GM23338 (cell line): ENCODE results near the gene WWOX. TPM values are rescaled to one million over a fixed set of nuclear protein-coding genes. Genes with fewer than 3 reads are reported as not detected.

Source experiments
- ATAC-seq: fragments of 200-7000 bp; cut with Tn5 transposase; 3 replicates; pipeline ENCODE4 v1.9.1; 2020
- DNase-seq: peaks from one replicate; pipeline ENCODE4 v3.0.0-alpha.2; 2015; ENCODE audit warnings: low spot score
- H2AFZ ChIP-seq: fragments of 200-600 bp; sonication (generic); 2 replicates; pipeline ENCODE4 v1.8.0; 2016; ENCODE audit warnings: antibody characterized with exemption, mild to moderate bottlenecking, moderate library complexity
- H3F3A ChIP-seq: fragments of 200-600 bp; sonication (generic); replicated peaks from 2 replicates; pipeline ENCODE4 v1.8.0; 2017; ENCODE audit warnings: antibody characterized with exemption, mixed run types, low read depth
- H3K27ac ChIP-seq: fragments of 200-600 bp; sonication (generic); 2 replicates; pipeline ENCODE4 v1.6.1; 2016; ENCODE audit warnings: low read depth
- H3K27me3 ChIP-seq: fragments of 200-600 bp; sonication (generic); 2 replicates; pipeline ENCODE4 v1.8.0; 2016; ENCODE audit warnings: mild to moderate bottlenecking, mixed run types, moderate library complexity; ENCODE audit not compliant: insufficient read depth
- H3K36me3 ChIP-seq: fragments of 200-600 bp; sonication (generic); 2 replicates; pipeline ENCODE4 v1.8.0; 2016; ENCODE audit warnings: mild to moderate bottlenecking; ENCODE audit not compliant: insufficient read depth
- H3K4me1 ChIP-seq: fragments of 200-600 bp; sonication (generic); 2 replicates; pipeline ENCODE4 v1.8.0; 2016; ENCODE audit warnings: mild to moderate bottlenecking, moderate library complexity; ENCODE audit not compliant: insufficient read depth
- H3K4me2 ChIP-seq: fragments of 200-600 bp; sonication (generic); 2 replicates; pipeline ENCODE4 v1.7.1; 2017; ENCODE audit warnings: mixed run types
- H3K4me3 ChIP-seq: fragments of 200-600 bp; sonication (generic); 2 replicates; pipeline ENCODE4 v1.6.1; 2016; ENCODE audit warnings: mixed run types
- H3K79me2 ChIP-seq: fragments of 200-600 bp; sonication (generic); replicated peaks from 2 replicates; pipeline ENCODE4 v1.8.0; 2017; ENCODE audit warnings: mild to moderate bottlenecking; ENCODE audit not compliant: insufficient read depth
- H3K9me2 ChIP-seq: fragments of 200-600 bp; sonication (generic); 2 replicates; pipeline ENCODE4 v1.8.0; 2017; ENCODE audit not compliant: insufficient read depth
- H4K20me1 ChIP-seq: fragments of 200-600 bp; sonication (generic); replicated peaks from 2 replicates; pipeline ENCODE4 v1.8.0; 2017; ENCODE audit warnings: mild to moderate bottlenecking; ENCODE audit not compliant: insufficient read depth
- H3K27ac Mint-ChIP-seq: 2 replicates; pipeline ENCODE4 v1.8.0; 2020; ENCODE audit warnings: inconsistent platforms, mild to moderate bottlenecking, moderate library complexity, mixed read lengths
- H3K27me3 Mint-ChIP-seq: 3 replicates; pipeline ENCODE4 v1.8.0; 2022; ENCODE audit warnings: low read depth, mild to moderate bottlenecking, moderate library complexity, mixed read lengths, inconsistent platforms; ENCODE audit not compliant: insufficient read depth, poor library complexity
- H3K36me3 Mint-ChIP-seq: 3 replicates; pipeline ENCODE4 v1.8.0; 2021; ENCODE audit warnings: low read depth, mild to moderate bottlenecking, inconsistent platforms, moderate library complexity, mixed read lengths
- H3K4me1 Mint-ChIP-seq: 3 replicates; pipeline ENCODE4 v1.8.0; 2020; ENCODE audit warnings: mild to moderate bottlenecking, inconsistent platforms, mixed read lengths
- H3K4me3 Mint-ChIP-seq: 3 replicates; pipeline ENCODE4 v1.8.0; 2021; ENCODE audit warnings: moderate library complexity, mild to moderate bottlenecking, inconsistent platforms, mixed read lengths
- H3K9me3 Mint-ChIP-seq: 3 replicates; pipeline ENCODE4 v1.8.0; 2020; ENCODE audit warnings: moderate library complexity, mild to moderate bottlenecking, inconsistent platforms, mixed read lengths
- CREB1 ChIP-seq: fragments of 250-450 bp; sonication (Bioruptor Pico); IDR thresholded peaks from 2 replicates; pipeline ENCODE4 v1.5.0; 2020; ENCODE audit warnings: low read depth, mild to moderate bottlenecking, moderate library complexity
- CTCF ChIP-seq, 2 experiments: fragments of 200-600 bp in 1 of 2; sonication (generic) in 1 of 2; conservative IDR thresholded peaks; 2 replicates each; pipeline versions ENCODE4 v1.5.1 to v1.6.1; 2016 to 2017; ENCODE audit warnings: antibody characterized with exemption in 2 of 2, low read depth in 2 of 2, mild to moderate bottlenecking in 2 of 2, moderate library complexity in 1 of 2
- ETS1 ChIP-seq: IDR thresholded peaks from 2 replicates; pipeline ENCODE4 v1.6.1; 2016; ENCODE audit warnings: antibody characterized with exemption
- EZH2 ChIP-seq: fragments of 200-600 bp; sonication (generic); IDR thresholded peaks from one replicate; pipeline ENCODE4 v1.8.0; 2017; ENCODE audit warnings: antibody characterized with exemption, mild to moderate bottlenecking, low read depth; ENCODE audit not compliant: unreplicated experiment
- EZH2phosphoT487 ChIP-seq: fragments of 200-600 bp; sonication (generic); IDR thresholded peaks from one replicate; pipeline ENCODE4 v1.8.1; 2018; ENCODE audit warnings: antibody characterized with exemption; ENCODE audit not compliant: unreplicated experiment
- NANOG ChIP-seq: IDR thresholded peaks from 2 replicates; pipeline ENCODE4 v1.6.1; 2016; ENCODE audit warnings: antibody characterized with exemption, borderline replicate concordance
- POLR2AphosphoS5 ChIP-seq: IDR thresholded peaks from 2 replicates; pipeline ENCODE4 v1.6.1; 2016; ENCODE audit warnings: antibody characterized with exemption, low read depth
- STAT1 ChIP-seq: IDR thresholded peaks from one replicate; pipeline ENCODE4 v1.6.1; 2016; ENCODE audit warnings: antibody characterized with exemption; ENCODE audit not compliant: unreplicated experiment
- ZNF114 ChIP-seq: fragments of 250-450 bp; sonication (Bioruptor Pico); IDR thresholded peaks from 2 replicates; pipeline ENCODE4 v1.5.0; 2020; ENCODE audit warnings: mild to moderate bottlenecking, moderate library complexity
- ZNF331 ChIP-seq: fragments of 250-450 bp; sonication (Bioruptor Pico); IDR thresholded peaks from 2 replicates; pipeline ENCODE4 v1.5.0; 2020; ENCODE audit warnings: low read depth, mild to moderate bottlenecking, moderate library complexity
- ZNF462 ChIP-seq: fragments of 250-450 bp; sonication (Bioruptor Pico); IDR thresholded peaks from 2 replicates; pipeline ENCODE4 v1.5.0; 2020; ENCODE audit warnings: mild to moderate bottlenecking, moderate library complexity
- polyA plus RNA-seq: library from polyadenylated mRNA; unstranded; fragments of >200 nt; fragmentation: Nextera tagmentation; extraction: Ambion mirVana; gene quantifications from 2 replicates; pipeline ENCODE4 v1.2.1, GENCODE V29; 2016
- total RNA-seq: library from RNA; depleted of rRNA; stranded (reverse); fragments of >200 nt; shearing (Covaris generic); gene quantifications from 2 replicates; pipeline ENCODE4 v1.2.3, GENCODE V29; 2014

The WWOX gene
- total and polyA plus RNA-seq, 2 experiments from 2014 or later: 10.0 to 19.3 TPM

GRCh38 chr16:79099716-79100115 lies 1000.3 kb downstream of the WWOX start (continued):
- TF ChIP-seq CTCF (conservative IDR thresholded peaks at IDR 0.05; ENCODE audit: low read depth in 2 of 2) (no peak), NANOG (no peak)

- H3K27ac Mint-ChIP-seq: no peak overlapping the region
- H4K20me1 ChIP-seq: no peaks in the 10 kb centered on the region
- no peaks in the 10 kb centered on the region for H3K9me3 Mint-ChIP-seq
- H3K9me2 ChIP-seq: peaks cover 5% of the 10 kb centered on the region; the same call in 1 of the 2 replicates
- H3K4me3 ChIP-seq: no peak overlapping the region
- no peaks in the 10 kb centered on the region for H3K36me3 ChIP-seq
- no peaks in the 10 kb centered on the region for H3F3A ChIP-seq
- H3K79me2 ChIP-seq: no peaks in the 10 kb centered on the region
- no peak overlapping the region for H3K4me2 ChIP-seq
- H3K27me3 ChIP-seq: no peaks in the 10 kb centered on the region
- peaks cover 48% of the 10 kb centered on the region for H3K4me1 Mint-ChIP-seq
- peaks cover 38% of the 10 kb centered on the region for H3K4me1 ChIP-seq
- H3K27me3 Mint-ChIP-seq: no peaks in the 10 kb centered on the region
- no peaks in the 10 kb centered on the region for H3K36me3 Mint-ChIP-seq
- no peak for DNase-seq
- no peak overlapping the region for H2AFZ ChIP-seq
- no peak overlapping the region for H3K27ac ChIP-seq
- H3K4me3 Mint-ChIP-seq: no peak overlapping the region
- ATAC-seq: no peak
- TF ChIP-seq ZNF114 (CRISPR knock-in tag): no peak
- TF ChIP-seq CREB1: no peak
- no peak for TF ChIP-seq STAT1
- no peak for TF ChIP-seq CTCF (conservative IDR thresholded peaks at IDR 0.05; ENCODE audit: low read depth in 2 of 2)
- TF ChIP-seq ZNF462 (CRISPR knock-in tag): no peak
- no peak for TF ChIP-seq NANOG
- TF ChIP-seq ZNF331 (CRISPR knock-in tag): no peak
- no peak for TF ChIP-seq EZH2phosphoT487
- no peak for TF ChIP-seq EZH2
- no peak for TF ChIP-seq POLR2AphosphoS5
- TF ChIP-seq ETS1: no peak
Measured at GRCh38 chr16:79100447-79100846, 1001.0 kb downstream of the WWOX start.
